ENCODE measurements around the gene PCDHGA4.
"Not testable (repeated sequence)": the region's sequence is repeated elsewhere in the genome, so short reads cannot be mapped to it uniquely, and the experiment has no call there.

The PCDHGA4 gene

DNA sequence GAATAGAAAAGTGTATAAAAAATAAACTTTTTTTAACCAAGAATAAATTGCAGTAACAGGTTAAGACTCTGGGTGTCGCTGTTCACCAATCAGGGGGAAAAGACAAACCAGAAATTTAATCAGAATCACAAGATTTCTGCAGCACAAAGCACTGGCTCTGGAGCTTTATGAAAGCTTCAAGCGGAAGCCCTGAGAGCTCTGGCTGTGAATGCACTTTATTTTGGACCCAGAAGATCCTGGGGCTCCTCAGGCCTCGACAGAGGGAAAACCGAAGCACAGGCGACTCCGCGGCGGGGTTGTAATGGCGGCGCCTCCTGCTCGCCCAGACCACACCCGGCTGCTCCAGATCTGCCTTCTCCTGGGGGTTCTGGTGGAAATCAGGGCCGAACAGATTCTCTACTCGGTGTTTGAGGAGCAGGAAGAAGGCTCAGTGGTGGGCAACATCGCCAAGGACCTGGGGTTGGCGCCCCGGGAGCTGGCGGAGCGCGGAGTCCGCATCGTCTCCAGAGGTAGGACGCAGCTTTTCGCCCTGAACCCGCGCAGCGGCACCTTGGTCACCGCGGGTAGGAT is at the start of gene PCDHGA4:
TSS of gene PCDHGA4 (plus strand) at position 122 of the 570 bp plus-strand sequence. CDS start at position 209, 87 bp downstream.
- Histone ChIP-seq H3K36me3 (no peaks in the 10 kb centered on the region), H3K27ac (no peak within 1 kb of the TSS), H3K27me3 (peaks cover 100% of the 10 kb centered on the region), H3K4me1 (ENCODE audit: control insufficient read depth in 1 of 2, insufficient read depth in 1 of 2, low read depth in 1 of 2, low read length in 1 of 2) (no peaks in the 10 kb centered on the region), H3K9me3 (peaks cover 22% of the 10 kb centered on the region), H3K4me3 (ENCODE audit: low read depth in 1 of 2, low read length in 1 of 2) (no peak within 1 kb of the TSS)
- TF ChIP-seq, protein P1, sequence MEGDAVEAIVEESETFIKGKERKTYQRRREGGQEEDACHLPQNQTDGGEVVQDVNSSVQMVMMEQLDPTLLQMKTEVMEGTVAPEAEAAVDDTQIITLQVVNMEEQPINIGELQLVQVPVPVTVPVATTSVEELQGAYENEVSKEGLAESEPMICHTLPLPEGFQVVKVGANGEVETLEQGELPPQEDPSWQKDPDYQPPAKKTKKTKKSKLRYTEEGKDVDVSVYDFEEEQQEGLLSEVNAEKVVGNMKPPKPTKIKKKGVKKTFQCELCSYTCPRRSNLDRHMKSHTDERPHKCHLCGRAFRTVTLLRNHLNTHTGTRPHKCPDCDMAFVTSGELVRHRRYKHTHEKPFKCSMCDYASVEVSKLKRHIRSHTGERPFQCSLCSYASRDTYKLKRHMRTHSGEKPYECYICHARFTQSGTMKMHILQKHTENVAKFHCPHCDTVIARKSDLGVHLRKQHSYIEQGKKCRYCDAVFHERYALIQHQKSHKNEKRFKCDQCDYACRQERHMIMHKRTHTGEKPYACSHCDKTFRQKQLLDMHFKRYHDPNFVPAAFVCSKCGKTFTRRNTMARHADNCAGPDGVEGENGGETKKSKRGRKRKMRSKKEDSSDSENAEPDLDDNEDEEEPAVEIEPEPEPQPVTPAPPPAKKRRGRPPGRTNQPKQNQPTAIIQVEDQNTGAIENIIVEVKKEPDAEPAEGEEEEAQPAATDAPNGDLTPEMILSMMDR (IDR thresholded peaks at IDR 0.05), result no peak

DNA sequence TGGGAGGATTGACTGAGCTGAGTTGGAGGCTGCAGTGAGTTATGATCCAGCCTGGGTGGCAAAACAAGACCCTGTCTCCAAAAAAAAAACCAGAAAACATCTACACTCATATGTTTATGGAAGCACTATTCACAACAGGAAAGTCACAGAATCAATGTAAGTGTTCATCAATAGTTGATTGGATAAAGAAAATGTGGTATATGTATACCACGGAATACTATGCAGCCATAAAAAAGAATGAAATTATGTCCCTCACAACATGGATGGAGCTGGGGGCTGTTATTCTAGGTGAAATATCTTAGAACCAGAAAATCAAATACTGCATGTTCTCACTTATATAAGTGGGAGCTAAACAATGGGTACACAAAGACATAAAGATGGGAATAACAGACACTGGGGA is 48.2 kb upstream of the PCDHGA4 start:
- no peak overlapping the region for H3K27ac ChIP-seq
- no peaks in the 10 kb centered on the region for H3K36me3 ChIP-seq
- no peaks in the 10 kb centered on the region for H3K27me3 ChIP-seq
- no peak overlapping the region for H3K4me3 ChIP-seq (ENCODE audit: low read depth in 1 of 2, low read length in 1 of 2)
- TF ChIP-seq, protein P1 (IDR thresholded peaks at IDR 0.05), result no peak
- H3K9me3 ChIP-seq, result peaks cover 47% of the 10 kb centered on the region
- no peaks in the 10 kb centered on the region for H3K4me1 ChIP-seq (ENCODE audit: control insufficient read depth in 1 of 2, insufficient read depth in 1 of 2, low read depth in 1 of 2, low read length in 1 of 2)

DNA sequence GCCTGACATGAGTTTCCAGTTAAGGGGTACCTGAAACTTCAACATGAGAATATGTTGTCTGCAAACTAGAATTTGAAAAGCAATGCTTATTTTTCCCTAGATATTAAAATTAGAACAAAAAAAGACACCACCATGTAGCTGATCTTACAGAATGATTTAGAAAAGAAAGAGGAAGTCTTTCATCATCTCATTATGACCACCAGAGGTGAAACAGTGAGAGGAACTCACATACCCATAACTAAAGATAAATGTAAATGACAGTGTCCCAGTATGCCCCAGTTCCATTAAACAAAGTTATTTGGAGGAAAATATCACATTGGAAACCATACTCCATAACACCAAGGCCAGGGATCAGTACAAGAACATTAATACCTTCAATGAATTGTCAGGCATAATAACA is 41.1 kb upstream of the PCDHGA4 start:
- H3K9me3 ChIP-seq, result peaks cover 27% of the 10 kb centered on the region
- TF ChIP-seq, protein P1 (IDR thresholded peaks at IDR 0.05), result no peak
- no peaks in the 10 kb centered on the region for H3K4me1 ChIP-seq (ENCODE audit: control insufficient read depth in 1 of 2, insufficient read depth in 1 of 2, low read depth in 1 of 2, low read length in 1 of 2)
- no peaks in the 10 kb centered on the region for H3K36me3 ChIP-seq
- no peak overlapping the region for H3K27ac ChIP-seq
- H3K4me3 ChIP-seq (ENCODE audit: low read depth in 1 of 2, low read length in 1 of 2), result no peak overlapping the region
- no peaks in the 10 kb centered on the region for H3K27me3 ChIP-seq

DNA sequence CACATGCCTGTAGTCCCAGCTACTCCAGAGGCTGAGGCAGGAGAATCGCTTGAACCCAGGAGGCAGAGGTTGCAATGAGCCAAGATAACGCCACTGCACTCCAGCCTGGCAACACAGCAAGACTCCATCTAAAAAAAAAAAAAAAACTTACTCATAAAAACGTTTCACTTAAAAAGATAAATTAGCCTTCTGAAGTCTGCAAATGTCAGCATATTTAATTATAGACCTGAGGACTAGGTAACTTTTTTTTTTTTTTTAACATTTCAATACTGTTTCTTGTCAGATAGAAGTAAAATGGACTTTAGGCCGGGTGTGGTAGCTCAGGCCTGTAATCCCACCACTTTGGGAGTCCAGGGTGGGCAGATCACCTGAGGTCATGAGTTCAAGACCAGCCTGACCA is 37.9 kb upstream of the PCDHGA4 start:
- not testable (repeated sequence) for H3K4me3 ChIP-seq (ENCODE audit: low read depth in 1 of 2, low read length in 1 of 2); H3K36me3 ChIP-seq; H3K27ac ChIP-seq; H3K27me3 ChIP-seq
- Histone ChIP-seq H3K4me1 (ENCODE audit: control insufficient read depth in 1 of 2, insufficient read depth in 1 of 2, low read depth in 1 of 2, low read length in 1 of 2) (peaks cover 12 to 15% of the 10 kb centered on the region in 2 experiments), H3K9me3 (peaks cover 38% of the 10 kb centered on the region)

DNA sequence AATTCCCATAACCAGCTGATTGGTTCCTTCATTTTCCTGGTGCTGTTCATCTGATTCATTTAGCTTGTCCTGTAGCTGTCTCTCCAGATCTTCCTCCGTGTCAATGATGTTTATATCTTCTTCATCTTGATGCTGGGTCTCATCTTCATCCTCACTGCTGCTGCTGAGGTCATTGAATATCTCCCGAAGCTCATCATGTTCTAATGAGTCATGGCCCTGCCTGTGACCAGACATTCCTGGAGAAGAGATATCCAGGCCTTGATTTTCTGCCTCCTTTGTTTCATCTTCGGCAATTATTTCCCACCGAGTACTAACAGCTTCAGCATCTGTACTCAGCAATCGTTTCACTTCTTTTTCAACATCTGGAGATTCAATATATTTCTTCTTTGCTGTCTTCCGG is 35.6 kb upstream of the PCDHGA4 start:
- TF ChIP-seq, protein P1 (IDR thresholded peaks at IDR 0.05), result no peak
- Histone ChIP-seq H3K27me3 (peaks cover 4% of the 10 kb centered on the region), H3K4me1 (ENCODE audit: control insufficient read depth in 1 of 2, insufficient read depth in 1 of 2, low read depth in 1 of 2, low read length in 1 of 2) (peaks cover 12 to 15% of the 10 kb centered on the region in 2 experiments), H3K27ac (no peak overlapping the region), H3K36me3 (no peaks in the 10 kb centered on the region), H3K9me3 (peaks cover 38% of the 10 kb centered on the region), H3K4me3 (ENCODE audit: low read depth in 1 of 2, low read length in 1 of 2) (peak overlapping the region; percentile 81)

DNA sequence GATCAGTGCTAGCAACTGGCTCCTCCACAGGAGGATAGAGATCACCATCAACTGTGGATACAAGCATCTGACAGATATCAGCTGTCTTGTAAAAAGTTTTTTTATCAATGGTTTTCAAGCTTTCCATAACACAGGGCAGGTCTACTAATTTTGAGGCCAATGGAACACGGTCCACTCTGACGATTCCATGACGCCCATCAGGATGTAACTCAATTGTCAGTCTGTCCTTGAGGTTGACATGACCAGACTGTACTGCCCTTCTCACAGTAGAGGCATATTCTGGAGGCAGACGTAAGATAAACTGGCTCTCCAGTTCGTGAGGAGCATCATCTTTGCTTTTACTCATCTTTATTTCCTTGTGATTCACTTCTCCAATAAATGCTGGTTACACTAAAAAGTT is 35.1 kb upstream of the PCDHGA4 start:
- Histone ChIP-seq H3K36me3 (no peaks in the 10 kb centered on the region), H3K4me1 (ENCODE audit: control insufficient read depth in 1 of 2, insufficient read depth in 1 of 2, low read depth in 1 of 2, low read length in 1 of 2) (peaks cover 12 to 15% of the 10 kb centered on the region in 2 experiments), H3K27me3 (peaks cover 8% of the 10 kb centered on the region), H3K27ac (peak overlapping the region; percentile 95), H3K4me3 (ENCODE audit: low read depth in 1 of 2, low read length in 1 of 2) (peak overlapping the region; percentile 81), H3K9me3 (peaks cover 38% of the 10 kb centered on the region)
- TF ChIP-seq, protein P1 (IDR thresholded peaks at IDR 0.05), result no peak
